Right lobe of liver (tissue), 6 donors: ENCODE measurements around the gene MB21D2. TPM values are rescaled to one million over a fixed set of nuclear protein-coding genes. Genes with fewer than 3 reads are reported as not detected.

ENCODE experiments used
- ATAC-seq, 4 donors: fragments of 200-7000 bp; cut with Tn5 transposase; one replicate each; pipeline ENCODE4 v1.9.1; 2020; ENCODE audit warnings: mild to moderate bottlenecking in 4 of 4, moderate library complexity in 4 of 4
- DNase-seq, 3 donors: peaks; one replicate each; pipeline ENCODE4 v3.0.0-alpha.2; 2020
- H3K27ac ChIP-seq, 3 donors: fragments of 200-600 bp; one replicate each; pipeline ENCODE4 v1.8.0; 2022
- H3K27me3 ChIP-seq, 2 donors: fragments of 200-600 bp; one replicate each; pipeline ENCODE4 v1.8.0; 2022
- H3K36me3 ChIP-seq, 4 donors: fragments of 200-600 bp; sonication (generic) in 1 of 4; one replicate each; pipeline versions ENCODE4 v1.5.1 to v1.8.0; 2017 to 2022; ENCODE audit warnings: control low read depth in 1 of 4
- H3K4me1 ChIP-seq, 4 donors: fragments of 200-600 bp; sonication (generic) in 1 of 4; one replicate each; pipeline versions ENCODE4 v1.5.1 to v1.8.0; 2017 to 2022; ENCODE audit warnings: control low read depth in 1 of 4
- H3K4me3 ChIP-seq, 3 donors: fragments of 200-600 bp; one replicate each; pipeline ENCODE4 v1.8.0; 2022
- H3K9me3 ChIP-seq, 4 donors: fragments of 200-600 bp; sonication (generic) in 1 of 4; one replicate each; pipeline versions ENCODE4 v1.5.1 to v1.8.0; 2017 to 2022; ENCODE audit warnings: control low read depth in 1 of 4
- POLR2A ChIP-seq: fragments of 450-650 bp; IDR thresholded peaks from one replicate; pipeline ENCODE4 v1.6.1; 2017; ENCODE audit warnings: antibody characterized with exemption, mild to moderate bottlenecking
- WGBS: methylation state at CpG from one replicate; pipeline ENCODE4 v1.1.6; 2018; ENCODE audit warnings: low coverage, low lambda C conversion rate; ENCODE audit not compliant: insufficient coverage; ENCODE audit errors: missing lambda C conversion rate; 5-methylcytosine and 5-hydroxymethylcytosine counted together
- intact Hi-C, 2 donors: fragments of 100-400 bp; cut with DNase I; formaldehyde crosslinking; loops; one replicate each; pipeline versions ENCODE4 v1.11.2 to v1.14.1; 2022
- total RNA-seq, 6 experiments: library from RNA; depleted of rRNA in 2 of 6; stranded (reverse); fragments of >200 nt in 2 of 6; fragmentation: NEBNext Ultra II Directional in 3 of 6; extraction: Animal tissue kit (Norgen Biotek cat#: 25700) in 3 of 6; gene quantifications; one replicate each; pipeline versions ENCODE4 v1.1.0 to v1.2.4, GENCODE V29; 2016 to 2023
- TF ChIP-seq, protein P1 (sequence below), 4 donors: fragments of 200-600 bp in 3 of 4; fragments of 450-650 bp in 1 of 4; IDR thresholded peaks; one replicate each; pipeline versions ENCODE4 v1.5.1 to v1.8.0; 2016 to 2022; ENCODE audit warnings: antibody characterized with exemption in 4 of 4, mild to moderate bottlenecking in 2 of 4
- donor health status: DM: no; HTN: yes; CAD: no.
- donor health status: DM: no; HTN: no; CAD: no.
- donor health status: DM: no; HTN: no; CAD: no.
- donor health status: DM: no; HTN: yes; CAD: no.
- donor health status: DM: no; HTN: yes; CAD: no.

The MB21D2 gene
- total RNA-seq, 6 experiments from 2014 or later: 0.15 to 0.86 (median 0.31) TPM; not detected in 1

DNA sequence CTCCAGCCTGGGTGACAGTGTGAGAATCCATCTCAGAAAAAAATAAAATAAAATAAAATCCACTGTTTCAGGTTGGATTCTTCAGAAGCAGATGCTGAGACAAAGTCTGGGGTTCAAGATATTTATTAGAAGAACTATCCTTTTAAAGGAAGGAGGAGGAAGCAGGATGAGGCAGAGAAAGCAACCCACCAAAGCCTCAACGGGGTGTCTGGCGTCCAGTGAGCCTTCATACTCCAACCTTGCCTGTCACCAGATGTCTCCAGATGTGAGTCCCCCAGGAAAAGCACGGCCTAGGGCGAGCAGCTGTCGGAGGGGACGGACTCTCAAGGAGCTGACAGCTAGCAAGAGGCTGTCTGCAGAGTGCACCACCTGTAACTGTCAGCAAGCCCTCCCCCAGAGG, 37.3 kb downstream of the MB21D2 start:
- Histone ChIP-seq H3K27me3 (no peaks in the 10 kb centered on the region), H3K4me1 (no peaks in the 10 kb centered on the region), H3K4me3 (no peak overlapping the region), H3K27ac (no peak overlapping the region), H3K9me3 (no peaks in the 10 kb centered on the region), H3K36me3 (no peaks in the 10 kb centered on the region)
- no peak for ATAC-seq
- 76% methylated on average over 3 of the region's 6 CpGs for WGBS
- intact Hi-C loops: no loop called here
- no peak for TF ChIP-seq POLR2A
- TF ChIP-seq, protein P1, sequence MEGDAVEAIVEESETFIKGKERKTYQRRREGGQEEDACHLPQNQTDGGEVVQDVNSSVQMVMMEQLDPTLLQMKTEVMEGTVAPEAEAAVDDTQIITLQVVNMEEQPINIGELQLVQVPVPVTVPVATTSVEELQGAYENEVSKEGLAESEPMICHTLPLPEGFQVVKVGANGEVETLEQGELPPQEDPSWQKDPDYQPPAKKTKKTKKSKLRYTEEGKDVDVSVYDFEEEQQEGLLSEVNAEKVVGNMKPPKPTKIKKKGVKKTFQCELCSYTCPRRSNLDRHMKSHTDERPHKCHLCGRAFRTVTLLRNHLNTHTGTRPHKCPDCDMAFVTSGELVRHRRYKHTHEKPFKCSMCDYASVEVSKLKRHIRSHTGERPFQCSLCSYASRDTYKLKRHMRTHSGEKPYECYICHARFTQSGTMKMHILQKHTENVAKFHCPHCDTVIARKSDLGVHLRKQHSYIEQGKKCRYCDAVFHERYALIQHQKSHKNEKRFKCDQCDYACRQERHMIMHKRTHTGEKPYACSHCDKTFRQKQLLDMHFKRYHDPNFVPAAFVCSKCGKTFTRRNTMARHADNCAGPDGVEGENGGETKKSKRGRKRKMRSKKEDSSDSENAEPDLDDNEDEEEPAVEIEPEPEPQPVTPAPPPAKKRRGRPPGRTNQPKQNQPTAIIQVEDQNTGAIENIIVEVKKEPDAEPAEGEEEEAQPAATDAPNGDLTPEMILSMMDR (IDR thresholded peaks at IDR 0.05): no peak
- no peak for DNase-seq

DNA sequence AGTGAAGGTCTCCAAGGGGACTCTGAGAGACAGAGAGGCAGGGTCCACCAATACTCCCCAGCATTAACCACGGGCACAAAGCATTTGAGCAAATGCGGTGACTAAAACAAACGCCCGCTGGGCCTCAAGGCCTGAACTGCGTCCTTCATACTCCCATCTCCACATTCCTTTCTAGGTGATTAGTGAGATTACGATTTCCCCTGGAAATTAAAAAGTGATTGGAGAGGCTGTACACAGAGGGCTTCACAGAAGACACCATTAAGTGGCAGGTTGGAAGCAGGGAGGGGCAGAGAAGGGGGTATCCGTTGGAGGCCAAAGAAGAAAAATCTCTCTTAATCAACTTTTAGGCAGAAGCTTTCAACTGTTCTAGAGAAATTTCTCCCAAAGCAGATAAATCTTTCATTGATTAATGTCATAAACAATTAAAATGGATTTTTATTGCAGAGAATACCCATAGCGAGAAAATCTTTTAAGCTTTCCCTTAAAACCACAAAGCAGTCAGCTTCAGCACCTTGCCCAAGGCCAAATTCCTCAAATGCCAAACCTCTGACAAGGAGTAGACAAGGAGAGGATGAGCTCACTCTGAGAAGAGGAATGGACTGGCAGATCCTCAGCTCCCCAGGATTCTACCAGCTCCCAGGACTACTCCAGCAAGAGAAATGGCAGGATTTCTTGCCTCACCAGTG, 38.2 kb downstream of the MB21D2 start:
- Histone ChIP-seq H3K4me3 (no peak overlapping the region), H3K27ac (no peak overlapping the region), H3K9me3 (no peaks in the 10 kb centered on the region), H3K4me1 (no peaks in the 10 kb centered on the region), H3K36me3 (no peaks in the 10 kb centered on the region), H3K27me3 (no peaks in the 10 kb centered on the region)
- DNase-seq (no peak), ATAC-seq (no peak)
- WGBS: 74% methylated on average over 8 of the region's 8 CpGs
- TF ChIP-seq POLR2A: no peak
- TF ChIP-seq, protein P1 (IDR thresholded peaks at IDR 0.05): no peak
- intact Hi-C loops: no loop called here

DNA sequence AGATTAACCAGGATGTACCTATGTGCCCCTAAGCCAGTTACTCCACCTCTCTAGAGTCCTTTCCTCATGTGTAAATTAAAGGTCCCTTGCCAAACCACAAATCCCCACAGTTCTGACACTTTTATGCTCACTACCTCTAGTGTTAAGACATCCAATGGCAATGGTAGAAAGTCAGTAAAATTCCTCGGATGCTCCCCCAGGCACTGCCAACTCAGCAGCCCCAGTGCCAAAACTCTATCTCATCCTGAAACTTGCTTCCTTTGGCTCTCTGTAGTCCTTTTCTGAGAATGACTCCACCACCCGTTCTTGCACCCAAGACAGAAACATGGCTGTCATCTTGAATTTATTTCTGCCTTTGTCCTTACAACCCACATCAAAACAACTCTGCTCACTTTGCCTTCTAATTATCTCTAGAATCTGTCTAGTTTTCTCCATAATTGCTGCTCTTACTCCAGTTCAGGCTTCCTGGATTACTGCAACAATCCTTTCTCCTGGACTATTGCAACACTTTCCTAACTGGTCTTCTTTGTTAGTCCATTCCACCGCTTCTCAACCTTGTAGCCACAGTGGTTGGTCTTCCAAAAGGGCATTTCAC, 41.6 kb downstream of the MB21D2 start:
- Histone ChIP-seq H3K4me3 (no peak overlapping the region), H3K4me1 (no peaks in the 10 kb centered on the region), H3K36me3 (no peaks in the 10 kb centered on the region), H3K27me3 (no peaks in the 10 kb centered on the region), H3K27ac (no peak overlapping the region), H3K9me3 (no peaks in the 10 kb centered on the region)
- no peak for DNase-seq
- 57% methylated on average over 3 of the region's 3 CpGs for WGBS
- no peak for ATAC-seq
- intact Hi-C loops: no loop called here
- TF ChIP-seq, protein P1 (IDR thresholded peaks at IDR 0.05): no peak

DNA sequence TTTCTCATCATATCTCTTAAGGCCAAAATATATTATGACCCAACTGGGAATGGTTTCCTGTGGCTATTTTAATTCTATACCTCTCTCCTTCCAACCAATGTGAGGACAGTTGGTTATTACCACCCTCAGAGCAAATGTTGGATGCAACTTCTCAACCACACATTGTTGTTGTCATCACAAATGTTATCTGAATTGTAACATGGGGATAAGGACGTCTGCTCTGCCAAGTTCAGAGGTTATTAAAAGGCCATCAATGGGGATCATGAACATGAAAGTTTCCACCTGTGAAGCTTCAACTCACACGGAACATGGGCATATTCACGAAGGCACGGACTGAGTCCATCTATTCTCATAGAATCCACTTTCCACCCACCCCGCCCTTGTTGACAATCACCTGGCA, 46.8 kb downstream of the MB21D2 start:
- H3K36me3 ChIP-seq: no peaks in the 10 kb centered on the region
- DNase-seq (no peak), ATAC-seq (no peak)
- no peaks in the 10 kb centered on the region for H3K4me1 ChIP-seq
- H3K27me3 ChIP-seq: no peaks in the 10 kb centered on the region
- no peak for TF ChIP-seq POLR2A
- TF ChIP-seq, protein P1 (IDR thresholded peaks at IDR 0.05): no peak
- no peak overlapping the region for H3K27ac ChIP-seq
- intact Hi-C loops: no loop called here
- no peak overlapping the region for H3K4me3 ChIP-seq
- 67% methylated on average over 5 of the region's 5 CpGs for WGBS
- H3K9me3 ChIP-seq: no peaks in the 10 kb centered on the region
